M059J (cell line): ENCODE results near the gene FAM240A. TPM values are rescaled to one million over a fixed set of nuclear protein-coding genes. Genes with fewer than 3 reads are reported as not detected.
A peak's percentile ranks its signal among the peaks of the same experiment; 100 is the strongest.

ENCODE experiments used
- DNase-seq: peaks from one replicate; pipeline ENCODE4 v3.0.0-alpha.2; 2012; ENCODE audit warnings: low read depth
- total RNA-seq: library from RNA; depleted of rRNA; stranded (reverse); fragments of >200 nt; shearing (Covaris generic); gene quantifications from 2 replicates; pipeline ENCODE4 v1.2.3, GENCODE V29; 2014

FAM240A gene
- total RNA-seq, 1 experiment from 2014 or later: not detected

DNA sequence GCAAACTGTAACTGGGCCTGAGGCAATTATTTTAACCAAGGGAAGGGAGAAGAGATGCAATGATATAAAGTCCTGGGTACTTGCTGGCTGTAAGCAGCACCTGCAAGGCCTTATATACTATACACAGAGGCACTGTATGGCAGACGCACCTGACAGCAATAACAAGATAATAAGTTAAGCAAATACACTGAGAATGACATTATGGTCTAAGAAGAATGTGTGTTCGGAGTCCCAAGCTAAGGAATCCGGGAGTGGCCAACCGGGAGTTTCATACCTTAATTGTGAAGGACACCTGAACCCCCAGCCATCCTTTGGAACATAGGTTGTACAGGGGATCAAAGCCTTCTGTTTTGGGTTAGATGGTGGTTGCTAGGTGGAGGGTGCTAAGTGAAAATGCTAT is 13.7 kb downstream of the FAM240A start:
- DNase-seq: no peak

DNA sequence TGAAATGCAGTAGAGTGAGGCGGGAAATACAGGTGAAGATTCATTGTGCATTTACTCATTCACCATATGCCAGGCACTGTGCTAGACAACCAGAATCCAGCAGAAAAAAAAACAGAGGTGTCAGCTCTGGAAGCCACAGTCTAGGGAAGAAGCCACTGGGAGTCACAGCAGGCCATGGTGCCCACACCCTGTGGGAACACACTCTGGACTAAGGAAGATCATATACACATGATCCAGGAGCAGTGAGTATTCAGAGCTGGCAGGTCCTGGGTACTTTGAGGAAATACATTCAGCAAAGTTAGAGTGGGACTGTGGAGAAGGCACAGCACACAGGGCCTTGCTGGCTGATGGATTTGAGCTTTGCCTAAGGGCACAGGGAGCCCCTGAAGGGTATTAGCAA is 14.8 kb downstream of the FAM240A start:
- no peak for DNase-seq

- no peak for DNase-seq
These were observed 16.6 kb downstream of the FAM240A start for GRCh38 chr3:46628901-46629369.

DNA sequence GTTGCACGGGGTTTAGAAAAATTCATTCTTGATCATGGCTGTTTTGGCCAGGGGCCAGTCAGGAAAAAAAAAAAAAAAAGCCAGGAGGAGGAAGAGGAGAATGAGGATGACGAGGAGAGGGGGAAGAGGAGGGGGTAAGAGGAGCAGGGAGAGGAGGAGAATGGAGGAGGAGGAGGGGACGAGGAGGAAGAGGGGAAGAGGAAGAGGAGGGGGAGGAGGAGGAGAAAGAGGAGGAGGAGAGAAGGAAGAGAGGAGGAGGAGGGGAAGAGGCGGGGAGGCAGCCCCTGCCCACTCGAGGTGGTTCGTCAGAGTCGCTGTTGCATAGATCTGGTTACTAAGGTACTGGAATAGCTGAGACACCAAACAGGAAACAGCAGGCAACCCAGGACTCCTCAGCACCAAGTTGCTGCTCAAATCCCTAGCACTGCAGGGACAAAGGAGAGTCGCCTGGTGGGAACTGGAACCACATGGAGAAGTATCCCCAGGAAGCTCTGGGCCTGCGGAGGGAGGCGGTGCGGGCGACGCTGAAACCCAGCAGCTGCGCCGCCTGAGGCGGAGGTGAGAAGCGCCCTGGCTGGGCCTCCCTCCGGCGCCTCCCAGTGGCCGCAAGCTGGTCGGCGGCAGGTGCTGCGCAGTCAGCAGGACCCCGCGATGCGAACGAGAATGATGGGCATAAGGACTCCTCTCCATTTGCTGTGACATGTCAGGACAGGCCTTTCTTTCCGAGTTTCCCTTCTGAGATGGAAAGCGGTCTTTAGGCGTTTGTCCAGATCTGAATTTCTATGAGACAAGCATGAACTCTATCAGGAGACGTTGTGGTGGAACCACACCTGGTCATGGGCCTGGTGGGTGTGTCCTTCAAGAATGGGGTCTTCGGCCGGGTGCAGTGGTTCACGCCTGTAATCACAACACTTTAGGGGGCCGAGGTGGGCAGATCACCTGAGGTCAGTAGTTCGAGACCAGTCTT is 17.5 kb downstream of the FAM240A start:
- peak; percentile 64 for DNase-seq

- no peak for DNase-seq
These were observed 20.5 kb downstream of the FAM240A start for GRCh38 chr3:46632792-46633191.

- DNase-seq: no peak
These were observed 22.5 kb downstream of the FAM240A start for GRCh38 chr3:46634856-46635255.

DNA sequence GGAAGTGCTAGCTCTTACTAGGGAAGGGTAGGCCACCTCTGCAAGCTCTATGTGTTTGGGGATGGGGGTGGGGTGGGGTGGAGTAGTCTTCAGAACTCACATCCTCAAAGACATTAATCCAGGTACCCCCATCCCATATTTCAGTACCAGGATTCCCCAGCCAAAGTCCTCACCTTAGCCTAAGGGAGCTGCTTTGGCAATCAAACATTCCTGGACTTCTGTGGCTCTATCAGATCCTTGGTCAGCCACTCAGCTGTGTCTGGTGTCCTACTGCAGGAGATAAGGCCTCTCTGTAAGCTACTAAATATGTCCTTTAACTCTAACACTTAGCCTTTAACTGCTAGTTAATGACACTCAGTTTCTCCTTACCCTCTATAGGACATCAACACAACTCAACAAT is 26.9 kb downstream of the FAM240A start:
- no peak for DNase-seq

GRCh38 chr3:46640927-46641326 is 28.6 kb downstream of the FAM240A start:
- DNase-seq: no peak

- DNase-seq: no peak
These were observed 30.6 kb downstream of the FAM240A start for GRCh38 chr3:46642971-46643370.

- no peak for DNase-seq
These were observed 31.4 kb downstream of the FAM240A start for GRCh38 chr3:46643701-46644100.

DNA sequence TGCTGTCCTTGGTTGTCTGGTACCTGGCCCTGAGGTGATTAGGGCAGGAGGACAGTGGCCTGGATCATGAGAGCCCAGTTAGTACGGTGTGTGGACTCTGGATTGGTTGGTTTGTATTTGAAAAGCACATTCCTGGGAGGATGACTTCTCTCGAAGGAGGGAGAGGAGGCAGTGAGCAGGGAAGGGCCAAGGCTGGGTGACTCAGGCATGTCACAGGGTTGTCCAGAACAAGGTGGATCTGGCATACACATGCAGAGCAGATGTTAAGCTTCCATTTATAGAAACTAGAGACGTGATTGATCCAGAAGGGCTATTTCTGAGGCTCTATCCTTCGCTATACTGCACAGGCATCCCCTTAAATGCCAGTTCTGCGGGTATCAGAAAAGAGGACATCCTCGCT is 34.4 kb downstream of the FAM240A start:
- peak; percentile 51 for DNase-seq

DNA sequence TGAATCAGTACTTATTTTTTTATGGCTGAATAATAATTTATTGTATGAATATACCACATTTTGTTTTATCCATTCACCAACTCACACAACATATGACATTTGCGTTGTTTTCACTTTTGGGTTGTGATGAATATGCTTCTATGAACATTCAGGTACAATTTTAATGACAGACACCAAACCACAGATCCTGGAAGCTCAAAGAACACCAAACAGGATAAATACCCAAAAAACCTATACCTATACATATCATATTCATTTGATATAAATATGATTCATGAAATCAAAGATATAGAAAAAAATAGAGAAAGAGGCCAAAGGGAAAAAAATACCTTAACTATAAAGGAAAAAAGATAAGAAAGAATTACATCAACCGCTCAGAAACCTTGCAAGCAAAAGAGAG is 35.8 kb downstream of the FAM240A start:
- DNase-seq: no peak

DNA sequence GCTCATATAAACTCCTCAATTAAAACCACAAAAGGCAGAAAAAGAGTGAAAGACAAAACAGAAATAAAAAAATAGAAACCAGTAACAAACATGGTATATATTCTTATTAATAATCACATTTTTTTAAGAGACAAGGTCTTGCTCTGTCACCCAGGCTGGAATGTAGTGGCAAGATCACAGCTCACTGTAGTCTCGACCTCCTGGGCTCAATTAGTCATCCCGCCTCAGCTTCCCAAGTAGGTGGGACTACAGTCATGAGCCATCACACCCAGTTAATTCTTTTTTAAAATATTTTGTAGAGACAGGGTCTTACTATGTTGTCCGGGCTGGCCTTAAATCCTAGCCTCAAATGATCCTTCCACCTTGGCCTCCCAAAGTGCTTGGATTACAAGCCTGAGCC is 37.1 kb downstream of the FAM240A start:
- DNase-seq: peak; percentile 65

- no peak for DNase-seq
These were observed 38.8 kb downstream of the FAM240A start for GRCh38 chr3:46651084-46651483.

GRCh38 chr3:46655271-46655670 is 42.9 kb downstream of the FAM240A start:
- no peak for DNase-seq

DNA sequence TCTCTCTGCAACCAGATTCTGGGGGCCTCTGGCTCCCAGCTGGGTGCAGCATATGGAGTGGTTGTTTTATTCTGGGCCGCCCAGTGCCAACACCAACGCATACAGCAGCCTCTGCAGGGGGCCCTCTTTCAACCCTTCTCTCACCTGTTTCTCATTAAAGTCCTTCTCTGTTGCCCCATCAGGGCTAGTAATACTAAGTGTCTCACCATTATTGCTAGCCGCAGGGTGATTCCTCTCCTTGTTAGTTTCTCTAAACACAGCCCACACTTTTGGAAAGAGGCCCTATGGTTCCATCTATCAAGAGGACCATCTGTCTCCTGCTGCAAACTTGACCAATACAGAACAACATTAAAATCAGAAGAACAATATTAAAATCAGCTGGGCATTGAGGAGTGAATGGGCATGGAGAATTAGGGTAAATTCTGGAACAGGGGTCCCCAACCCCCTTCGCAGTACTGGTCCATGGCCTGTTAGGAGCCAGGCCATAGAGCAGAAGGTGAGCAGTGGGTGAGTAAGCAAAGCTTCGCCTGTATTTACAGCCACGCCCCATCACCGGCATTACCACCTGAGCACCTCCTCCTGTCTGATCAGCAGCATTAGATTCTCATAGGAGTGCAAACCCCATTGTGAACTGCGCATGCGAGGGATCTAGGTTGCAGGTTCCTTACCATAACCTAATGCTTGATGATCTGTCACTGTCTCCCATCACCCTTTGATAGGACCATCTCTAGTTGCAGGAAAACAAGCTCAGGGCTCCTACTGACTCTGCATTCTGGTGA is 44.6 kb downstream of the FAM240A start:
- DNase-seq: no peak

DNA sequence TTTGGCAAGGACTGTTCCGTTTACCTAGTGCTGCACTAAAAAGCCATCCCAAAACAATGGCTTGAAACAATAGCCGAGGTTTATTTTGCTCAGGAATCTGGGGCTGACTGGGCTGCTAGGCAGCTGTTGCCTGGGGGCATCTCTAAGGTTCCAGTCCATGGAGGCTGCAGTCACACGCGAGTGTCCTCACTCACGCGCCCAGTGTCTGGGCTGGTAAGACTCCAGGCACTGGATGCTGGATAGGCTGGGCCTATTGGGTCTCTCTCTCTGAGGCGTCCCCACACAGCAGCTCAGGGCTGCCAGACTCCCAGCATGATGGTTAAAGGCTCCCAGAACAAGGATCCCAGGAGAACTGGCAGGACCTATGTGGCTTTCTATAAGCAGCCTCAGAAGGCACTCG is 47.0 kb downstream of the FAM240A start:
- DNase-seq: peak; percentile 88

GRCh38 chr3:46660003-46660402 is 47.7 kb downstream of the FAM240A start:
- peak; percentile 78 for DNase-seq

DNA sequence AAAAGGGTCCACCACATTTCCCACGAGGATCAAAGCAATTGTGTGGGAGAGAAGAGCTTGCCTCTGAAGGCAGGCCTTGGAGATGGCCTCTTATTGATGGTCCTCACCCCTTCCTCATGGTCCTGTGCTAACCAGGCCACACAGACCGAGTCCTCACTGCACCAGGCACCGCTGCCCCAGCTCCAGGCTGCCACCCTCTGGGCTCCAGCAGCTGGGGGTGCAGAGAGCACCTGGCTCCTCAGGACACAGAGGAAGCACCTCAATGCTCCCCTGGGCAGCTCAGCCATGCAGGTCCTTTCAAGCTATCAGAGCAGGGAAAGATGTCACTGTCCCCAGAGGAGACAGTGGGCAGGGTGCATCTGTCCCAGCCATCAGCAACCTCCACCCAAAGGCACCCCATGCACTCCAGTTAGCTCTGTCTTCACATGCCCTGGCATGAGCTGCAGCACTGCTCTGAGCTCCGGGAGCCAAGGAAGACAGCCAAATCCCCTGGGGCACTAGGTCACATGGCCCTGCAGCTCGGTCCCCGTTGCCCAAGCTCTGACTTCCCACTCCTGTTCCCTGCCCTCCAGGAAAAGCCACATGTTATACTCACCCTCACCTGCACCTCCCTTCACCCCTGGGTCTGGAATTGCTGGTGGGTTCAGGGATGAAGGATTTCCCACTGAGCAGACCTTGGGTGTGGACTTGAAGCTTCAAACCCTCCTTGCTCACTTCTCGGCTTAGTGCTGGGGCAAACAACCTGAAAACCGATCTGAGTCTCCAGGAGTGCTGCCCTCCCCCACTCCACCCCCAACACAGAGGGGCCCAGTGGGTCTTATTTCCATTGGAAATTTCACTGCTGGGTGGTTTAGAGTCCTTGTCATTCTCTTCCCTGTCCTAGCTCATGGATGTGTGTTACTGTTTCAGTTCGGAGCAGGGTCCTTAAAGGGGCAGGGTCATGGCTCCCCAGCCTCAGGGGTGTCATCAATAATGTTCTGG is 48.5 kb downstream of the FAM240A start:
- DNase-seq: peak; percentile 69

- DNase-seq: no peak
These were observed 49.7 kb downstream of the FAM240A start for GRCh38 chr3:46661776-46662766.
